ENCODE data around the gene SMC6.

- TF ChIP-seq, protein P1, sequence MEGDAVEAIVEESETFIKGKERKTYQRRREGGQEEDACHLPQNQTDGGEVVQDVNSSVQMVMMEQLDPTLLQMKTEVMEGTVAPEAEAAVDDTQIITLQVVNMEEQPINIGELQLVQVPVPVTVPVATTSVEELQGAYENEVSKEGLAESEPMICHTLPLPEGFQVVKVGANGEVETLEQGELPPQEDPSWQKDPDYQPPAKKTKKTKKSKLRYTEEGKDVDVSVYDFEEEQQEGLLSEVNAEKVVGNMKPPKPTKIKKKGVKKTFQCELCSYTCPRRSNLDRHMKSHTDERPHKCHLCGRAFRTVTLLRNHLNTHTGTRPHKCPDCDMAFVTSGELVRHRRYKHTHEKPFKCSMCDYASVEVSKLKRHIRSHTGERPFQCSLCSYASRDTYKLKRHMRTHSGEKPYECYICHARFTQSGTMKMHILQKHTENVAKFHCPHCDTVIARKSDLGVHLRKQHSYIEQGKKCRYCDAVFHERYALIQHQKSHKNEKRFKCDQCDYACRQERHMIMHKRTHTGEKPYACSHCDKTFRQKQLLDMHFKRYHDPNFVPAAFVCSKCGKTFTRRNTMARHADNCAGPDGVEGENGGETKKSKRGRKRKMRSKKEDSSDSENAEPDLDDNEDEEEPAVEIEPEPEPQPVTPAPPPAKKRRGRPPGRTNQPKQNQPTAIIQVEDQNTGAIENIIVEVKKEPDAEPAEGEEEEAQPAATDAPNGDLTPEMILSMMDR (IDR thresholded peaks at IDR 0.05; ENCODE audit: borderline replicate concordance, extremely low read depth, low read length, poor library complexity, severe bottlenecking), result no peak
- TF ChIP-seq EZH2 (IDR thresholded peaks at IDR 0.05; ENCODE audit: borderline replicate concordance, low read depth, low read length, severe bottlenecking), result no peak
These were observed 117.4 kb downstream of the SMC6 start for GRCh38 chr2:17636257-17636656.
